ENCODE measurements around the gene SFXN5.
"Not testable (repeated sequence)": the region's sequence is repeated elsewhere in the genome, so short reads cannot be mapped to it uniquely, and the experiment has no call there.

The SFXN5 gene

DNA sequence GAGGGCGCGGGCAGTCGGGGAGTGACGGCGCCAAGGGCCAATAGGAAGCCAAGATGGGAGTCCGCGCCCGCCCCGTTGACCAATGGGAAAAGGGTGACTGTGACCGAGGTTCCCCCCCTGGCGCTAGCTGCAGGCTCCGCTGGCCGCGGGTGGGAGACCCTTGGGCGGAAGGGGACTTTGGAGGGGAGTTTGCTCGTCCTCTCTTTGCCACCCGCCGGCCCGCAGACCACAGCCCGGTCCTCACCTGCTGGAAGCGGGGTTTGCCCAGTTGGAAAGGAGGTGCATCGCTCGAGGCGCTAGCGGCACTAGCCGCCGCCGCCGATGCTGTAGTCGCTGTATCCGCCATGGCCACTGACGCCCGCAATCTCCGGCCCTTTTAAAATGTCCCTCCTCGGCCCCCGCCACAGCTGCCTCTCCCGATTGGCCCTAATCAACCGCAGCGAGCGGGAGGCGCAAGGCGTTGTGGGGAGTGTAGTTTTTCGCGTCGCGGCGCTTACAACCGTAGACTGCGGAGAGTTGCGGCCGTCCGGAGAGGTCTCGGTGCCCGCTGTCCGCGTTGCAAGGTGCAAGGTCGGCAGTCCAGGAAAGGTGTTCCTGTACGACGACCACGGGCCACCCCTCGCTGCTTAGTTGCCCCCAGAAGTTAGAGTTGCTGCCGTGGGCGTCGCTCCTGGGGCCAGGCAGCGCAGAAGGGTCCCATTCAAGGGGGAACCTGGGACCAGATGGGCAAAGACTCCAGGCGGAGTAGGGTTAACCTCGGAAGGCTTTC, at the start of gene SFXN5:
Gene SFXN5 (minus strand): TSS at position 353 of the 769 bp plus-strand sequence. CDS start 7 bp downstream, at position 346.
- DNase-seq = peak; percentile 100

DNA sequence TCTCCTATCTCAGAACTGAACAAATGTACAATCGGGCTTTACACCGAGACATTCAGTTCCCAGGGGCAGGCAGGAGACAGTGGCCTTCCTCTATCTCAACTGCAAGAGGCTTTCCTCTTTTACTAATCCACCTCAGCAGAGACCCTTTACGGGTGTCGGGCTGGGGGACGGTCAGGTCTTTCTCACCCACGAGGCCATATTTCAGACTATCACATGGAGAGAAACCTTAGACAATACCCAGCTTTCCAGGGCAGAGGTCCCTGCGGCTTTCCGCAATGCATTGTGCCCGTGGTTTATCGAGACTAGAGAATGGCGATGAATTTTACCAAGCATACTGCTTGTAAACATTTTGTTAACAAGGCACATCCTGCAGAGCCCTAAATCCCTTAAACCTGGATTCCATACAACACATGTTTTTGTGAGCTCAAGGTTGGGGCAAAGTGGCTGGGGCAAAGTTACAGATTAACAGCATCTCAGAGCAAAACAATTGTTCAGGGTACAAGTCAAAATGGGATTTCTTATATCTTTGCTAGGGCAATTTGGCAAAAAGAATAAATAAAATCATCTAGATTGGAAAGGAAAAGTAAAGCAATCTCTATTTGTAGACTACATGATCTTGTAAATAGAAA, 48.2 kb upstream of the SFXN5 start:
- DNase-seq = not testable (repeated sequence)

- no peak for DNase-seq
Measured at GRCh38 chr2:73117441-73117840, 45.9 kb upstream of the SFXN5 start.

GRCh38 chr2:73116182-73116960, 44.9 kb upstream of the SFXN5 start:
- no peak for DNase-seq

GRCh38 chr2:73114273-73114867, 42.9 kb upstream of the SFXN5 start:
- no peak for DNase-seq

DNA sequence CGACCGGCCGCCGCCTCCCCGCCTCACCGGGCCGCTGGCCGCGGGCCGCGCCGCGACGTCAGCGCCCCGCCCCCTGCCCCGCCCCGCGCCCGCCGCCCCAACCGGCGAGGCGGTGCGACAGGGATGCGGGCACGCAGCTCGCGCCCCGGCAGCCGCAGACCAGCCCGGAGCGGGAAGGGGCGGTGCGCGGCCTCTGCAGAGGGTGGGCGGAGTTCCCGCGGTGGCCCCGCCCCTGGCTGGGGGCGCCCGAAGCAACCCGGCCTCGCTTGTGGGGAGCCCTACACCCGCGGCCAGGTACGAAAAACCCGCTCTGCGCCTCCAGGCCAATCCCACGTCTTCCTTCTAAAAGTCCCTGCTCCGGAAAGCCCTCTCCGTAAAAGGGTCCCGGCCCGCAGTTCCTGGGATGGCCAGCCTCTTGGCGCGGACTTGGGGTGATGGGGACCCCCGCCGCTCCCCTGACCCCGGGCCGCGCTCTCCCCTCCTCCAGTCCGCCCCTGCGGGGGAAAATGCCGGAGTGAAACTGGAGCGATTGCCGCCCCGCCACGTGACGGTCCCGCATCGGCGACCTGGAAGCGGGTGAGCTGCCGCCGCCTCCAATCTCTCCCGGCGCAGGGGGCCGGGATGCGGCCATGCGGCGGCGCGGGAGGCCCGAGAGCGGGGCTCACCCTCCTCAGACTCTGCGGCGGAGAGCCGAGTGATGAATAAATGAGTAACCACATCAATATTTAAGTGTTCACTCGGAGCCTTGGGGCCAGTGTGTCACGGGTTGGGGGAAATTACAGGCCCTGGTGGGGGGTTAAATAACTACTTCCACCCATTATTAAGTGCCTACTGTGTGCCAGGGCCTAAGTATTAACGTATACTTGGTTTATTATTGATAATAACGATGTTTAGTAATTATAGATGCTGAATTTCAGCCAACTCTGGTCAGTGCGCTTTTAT, 41.7 kb upstream of the SFXN5 start, which contains the start of gene RAB11FIP5:
Gene RAB11FIP5 (minus strand): TSS at position 36 of the 942 bp plus-strand sequence. CDS start 171 bp downstream, outside the sequence.
- peak; percentile 89 for DNase-seq

DNA sequence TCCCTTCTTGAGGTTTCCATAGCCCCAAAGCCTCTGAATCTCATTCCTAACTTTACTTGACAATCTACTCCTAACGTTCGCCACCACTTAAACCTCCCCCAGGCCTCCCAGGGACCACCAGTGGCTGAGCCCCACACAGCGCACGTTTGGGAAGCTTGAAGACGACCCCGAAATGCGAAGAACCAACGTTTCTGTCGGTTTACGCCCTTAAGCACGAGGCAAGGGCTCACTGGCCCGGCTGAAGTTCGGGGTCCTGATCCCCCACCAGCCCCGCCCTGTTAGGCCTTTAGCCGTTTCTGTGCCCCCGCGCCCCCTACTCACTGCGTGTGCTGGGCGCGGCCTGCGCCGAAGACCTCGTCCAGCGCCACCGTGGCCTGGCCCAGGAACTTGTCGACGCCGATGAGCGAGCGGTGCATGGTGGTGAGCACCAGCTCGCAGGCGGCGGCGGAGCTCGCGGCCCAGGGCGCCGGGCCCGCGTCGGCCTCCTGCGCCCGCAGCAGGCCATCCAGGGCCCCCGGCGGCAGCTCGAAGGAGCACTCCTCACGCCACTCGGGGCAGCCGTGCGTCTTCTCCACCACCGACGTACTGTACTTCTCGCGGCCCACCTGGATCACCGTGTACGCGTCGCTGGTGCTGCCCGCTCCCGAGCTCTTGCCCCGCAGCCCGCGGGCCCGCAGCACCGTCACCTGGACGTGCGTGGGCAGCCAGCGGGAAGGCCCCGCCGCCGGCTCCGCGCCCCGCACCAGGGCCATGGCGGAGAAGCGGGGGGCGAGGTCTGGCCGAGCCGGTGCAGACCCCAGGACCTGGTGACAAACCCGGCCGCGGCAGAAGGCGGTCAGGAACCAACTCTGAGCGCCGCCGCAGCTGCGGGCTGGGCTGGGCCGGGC, 40.8 kb upstream of the SFXN5 start:
- DNase-seq = no peak

DNA sequence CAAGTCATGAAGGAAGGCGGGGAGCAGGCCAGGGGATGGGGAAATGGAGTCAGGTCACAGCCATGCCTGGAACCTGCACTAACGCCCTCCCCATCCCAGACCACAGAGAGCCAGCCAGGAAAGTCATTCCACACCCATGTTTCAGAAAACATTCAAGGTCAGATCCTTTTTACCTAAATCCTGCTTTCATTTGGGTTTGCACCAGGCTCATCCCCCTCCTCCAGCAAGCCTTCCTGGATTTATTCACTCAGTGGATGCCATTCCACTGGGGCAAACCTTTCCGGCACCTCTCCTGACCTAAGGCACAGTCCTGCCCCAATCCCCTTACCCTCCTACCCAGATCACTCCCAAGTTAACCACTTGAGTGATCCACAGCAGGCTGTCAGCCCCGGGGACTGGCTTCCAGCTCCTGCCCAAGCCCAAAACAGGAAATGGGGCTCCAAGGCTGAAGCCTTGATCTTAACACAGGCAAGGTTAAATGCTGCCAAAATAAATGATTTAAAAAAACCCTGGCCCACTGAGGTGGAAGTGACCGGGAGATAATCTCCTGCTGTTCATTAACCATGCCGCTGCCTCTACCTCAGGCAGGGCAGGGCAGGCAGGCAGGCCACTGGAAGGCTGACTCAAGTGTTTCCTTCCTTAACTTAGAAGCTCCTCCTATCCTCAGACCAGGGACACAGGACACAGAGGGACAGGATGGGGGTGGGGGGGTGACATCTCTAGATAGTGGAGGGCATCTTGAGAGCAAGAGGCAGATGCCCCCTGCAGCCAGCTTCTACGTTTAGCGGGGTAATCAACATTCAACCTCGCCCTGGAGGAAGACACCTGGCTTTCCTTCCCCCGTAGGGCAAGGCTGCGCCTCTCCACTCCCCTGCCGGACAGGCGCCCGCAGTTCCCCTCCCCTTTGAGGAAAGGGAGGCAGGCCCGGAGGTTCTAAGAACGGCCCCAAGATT, 39.8 kb upstream of the SFXN5 start:
- peak; percentile 63 for DNase-seq

- DNase-seq = no peak
Measured at GRCh38 chr2:73110168-73111072, 38.9 kb upstream of the SFXN5 start.

GRCh38 chr2:73109431-73110167, 38.1 kb upstream of the SFXN5 start:
- no peak for DNase-seq

GRCh38 chr2:73107211-73107926, 35.9 kb upstream of the SFXN5 start:
- no peak for DNase-seq

DNA sequence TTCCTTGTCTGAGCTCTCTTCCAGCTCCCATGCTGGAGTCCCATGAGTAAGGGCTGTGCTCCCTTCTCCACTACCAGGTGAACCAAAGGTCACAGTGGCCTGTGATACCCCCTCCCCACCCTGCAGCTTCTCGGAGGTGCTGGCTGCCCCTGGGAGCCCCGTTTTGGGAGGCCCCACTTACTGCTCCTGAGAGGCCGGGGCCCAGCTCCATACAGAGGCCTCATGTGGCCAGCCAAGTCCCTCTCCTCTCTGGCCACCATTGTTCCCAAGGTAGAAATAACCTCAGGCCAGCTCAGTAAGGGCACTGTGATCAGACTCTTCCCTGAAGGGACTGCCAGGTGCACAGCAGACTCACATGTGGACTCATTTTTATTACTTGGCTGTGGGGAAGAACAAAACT, 35.3 kb upstream of the SFXN5 start:
- DNase-seq = no peak

- no peak for DNase-seq
Measured at GRCh38 chr2:73105511-73105971, 34.0 kb upstream of the SFXN5 start.

DNA sequence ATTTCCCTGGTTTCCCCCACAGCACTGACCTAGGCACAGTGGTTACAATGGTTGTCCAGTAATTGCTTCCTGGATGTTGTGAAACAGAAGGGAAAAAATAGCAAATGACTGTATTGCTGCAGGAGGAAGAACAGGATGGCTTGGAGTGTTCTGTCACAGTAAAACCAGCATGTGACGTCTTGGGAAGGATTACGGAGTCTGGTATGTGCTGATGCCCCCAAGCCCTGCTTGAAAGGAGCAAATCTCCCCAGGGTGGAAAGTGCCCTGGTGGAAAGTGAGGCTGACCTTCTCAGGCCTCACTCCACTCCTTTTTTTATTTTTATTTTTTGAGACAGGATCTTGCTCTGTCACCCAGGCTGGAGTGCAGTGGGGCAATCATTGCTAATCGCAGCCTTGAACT, 33.4 kb upstream of the SFXN5 start:
- DNase-seq = no peak

DNA sequence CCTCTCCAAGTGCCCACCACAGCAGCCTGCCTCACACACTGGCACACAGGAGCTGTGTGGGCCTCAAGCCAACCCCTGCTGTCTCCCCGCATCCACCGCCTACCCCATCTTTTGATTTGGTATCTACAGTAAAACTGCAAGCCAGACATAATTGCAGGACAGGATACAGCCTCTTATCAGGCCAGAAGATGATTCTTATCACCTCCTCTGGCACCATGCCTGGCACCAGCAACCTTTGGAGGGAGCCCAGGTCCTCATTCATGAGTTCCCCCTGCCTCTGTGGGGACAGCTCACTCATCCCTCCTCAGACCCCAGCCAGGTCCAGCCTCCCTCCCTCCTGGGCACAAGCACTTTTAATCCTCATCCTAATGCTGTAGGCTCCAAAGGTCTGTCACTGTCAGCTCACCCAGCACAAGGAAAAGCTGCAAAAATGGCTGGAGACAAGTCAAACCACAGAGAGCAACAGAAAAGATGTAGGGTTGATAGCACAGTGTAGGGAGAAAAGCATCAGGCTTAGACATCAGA, 31.6 kb upstream of the SFXN5 start:
- DNase-seq = no peak

- no peak for DNase-seq
Measured at GRCh38 chr2:73101626-73102256, 30.2 kb upstream of the SFXN5 start.
